Astrocyte of the cerebellum (primary cell): Measurements from ENCODE around the gene MRPS23.

Experiments
- DNase-seq: peaks from one replicate; pipeline ENCODE4 v3.0.0-alpha.2; 2011; ENCODE audit warnings: low read depth
- H3K4me3 ChIP-seq: 2 replicates; pipeline ENCODE4 v1.5.1; 2011; ENCODE audit warnings: mild to moderate bottlenecking, low read depth, low read length, moderate library complexity
- in situ Hi-C: cut with HindIII; loops from 2 replicates; pipeline ENCODE4 v1.10.0; 2017; ENCODE audit warnings: low sequenced_read_pairs
- TF ChIP-seq, protein P1 (sequence below): IDR thresholded peaks from 2 replicates; pipeline ENCODE4 v1.5.1; 2012; ENCODE audit warnings: low read length, low read depth, moderate library complexity, mild to moderate bottlenecking; ENCODE audit errors: missing control alignments

The MRPS23 gene

DNA sequence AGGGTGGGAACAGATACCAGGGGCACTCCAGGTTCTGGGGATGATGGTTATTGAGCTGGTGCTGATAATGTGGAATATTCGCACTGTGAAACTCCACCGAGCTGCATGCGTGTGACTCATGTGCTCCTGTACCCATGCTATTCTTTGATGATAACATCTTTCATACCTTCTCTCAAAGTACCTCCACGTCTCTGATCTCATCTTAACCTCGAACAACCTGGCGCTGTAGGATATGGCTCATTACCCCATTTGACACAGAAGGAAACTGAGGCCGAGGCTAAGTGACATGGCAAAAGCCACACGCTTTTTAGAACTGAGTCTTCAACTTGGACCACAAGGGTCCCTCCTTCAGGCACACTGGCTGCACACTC, 30.2 kb upstream of the MRPS23 start:
- no peak for DNase-seq
- in situ Hi-C loops: no loop called here
- no peak overlapping the region for H3K4me3 ChIP-seq
- TF ChIP-seq, protein P1, sequence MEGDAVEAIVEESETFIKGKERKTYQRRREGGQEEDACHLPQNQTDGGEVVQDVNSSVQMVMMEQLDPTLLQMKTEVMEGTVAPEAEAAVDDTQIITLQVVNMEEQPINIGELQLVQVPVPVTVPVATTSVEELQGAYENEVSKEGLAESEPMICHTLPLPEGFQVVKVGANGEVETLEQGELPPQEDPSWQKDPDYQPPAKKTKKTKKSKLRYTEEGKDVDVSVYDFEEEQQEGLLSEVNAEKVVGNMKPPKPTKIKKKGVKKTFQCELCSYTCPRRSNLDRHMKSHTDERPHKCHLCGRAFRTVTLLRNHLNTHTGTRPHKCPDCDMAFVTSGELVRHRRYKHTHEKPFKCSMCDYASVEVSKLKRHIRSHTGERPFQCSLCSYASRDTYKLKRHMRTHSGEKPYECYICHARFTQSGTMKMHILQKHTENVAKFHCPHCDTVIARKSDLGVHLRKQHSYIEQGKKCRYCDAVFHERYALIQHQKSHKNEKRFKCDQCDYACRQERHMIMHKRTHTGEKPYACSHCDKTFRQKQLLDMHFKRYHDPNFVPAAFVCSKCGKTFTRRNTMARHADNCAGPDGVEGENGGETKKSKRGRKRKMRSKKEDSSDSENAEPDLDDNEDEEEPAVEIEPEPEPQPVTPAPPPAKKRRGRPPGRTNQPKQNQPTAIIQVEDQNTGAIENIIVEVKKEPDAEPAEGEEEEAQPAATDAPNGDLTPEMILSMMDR: no peak

GRCh38 chr17:57879437-57880085, 29.7 kb upstream of the MRPS23 start:
- in situ Hi-C loops: no loop called here
- TF ChIP-seq, protein P1: no peak
- H3K4me3 ChIP-seq: no peak overlapping the region
- no peak for DNase-seq

- TF ChIP-seq, protein P1: no peak
- no peak for DNase-seq
- in situ Hi-C loops: no loop called here
- no peak overlapping the region for H3K4me3 ChIP-seq
Observed at GRCh38 chr17:57877803-57878377, 28.0 kb upstream of the MRPS23 start.

DNA sequence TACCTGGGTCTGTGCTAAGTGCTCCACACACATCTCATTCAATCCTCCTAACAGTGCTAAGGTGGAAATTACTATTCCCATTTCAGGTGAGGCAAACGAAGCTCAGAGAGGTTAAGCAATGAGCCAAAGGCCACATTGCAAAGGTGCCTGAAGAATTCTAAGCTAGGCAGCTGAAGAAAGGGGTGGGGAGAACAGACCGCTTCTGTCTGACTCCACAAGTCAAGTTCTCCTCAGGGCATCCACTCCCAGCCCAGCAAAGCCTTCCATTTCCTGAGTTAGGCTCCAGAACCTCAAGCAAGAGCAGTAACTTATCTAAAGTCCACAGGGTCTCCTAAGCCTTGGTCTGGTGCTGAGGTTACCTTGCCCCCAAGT, 27.0 kb upstream of the MRPS23 start:
- H3K4me3 ChIP-seq: no peak overlapping the region
- in situ Hi-C loops: no loop called here
- TF ChIP-seq, protein P1: no peak
- no peak for DNase-seq

DNA sequence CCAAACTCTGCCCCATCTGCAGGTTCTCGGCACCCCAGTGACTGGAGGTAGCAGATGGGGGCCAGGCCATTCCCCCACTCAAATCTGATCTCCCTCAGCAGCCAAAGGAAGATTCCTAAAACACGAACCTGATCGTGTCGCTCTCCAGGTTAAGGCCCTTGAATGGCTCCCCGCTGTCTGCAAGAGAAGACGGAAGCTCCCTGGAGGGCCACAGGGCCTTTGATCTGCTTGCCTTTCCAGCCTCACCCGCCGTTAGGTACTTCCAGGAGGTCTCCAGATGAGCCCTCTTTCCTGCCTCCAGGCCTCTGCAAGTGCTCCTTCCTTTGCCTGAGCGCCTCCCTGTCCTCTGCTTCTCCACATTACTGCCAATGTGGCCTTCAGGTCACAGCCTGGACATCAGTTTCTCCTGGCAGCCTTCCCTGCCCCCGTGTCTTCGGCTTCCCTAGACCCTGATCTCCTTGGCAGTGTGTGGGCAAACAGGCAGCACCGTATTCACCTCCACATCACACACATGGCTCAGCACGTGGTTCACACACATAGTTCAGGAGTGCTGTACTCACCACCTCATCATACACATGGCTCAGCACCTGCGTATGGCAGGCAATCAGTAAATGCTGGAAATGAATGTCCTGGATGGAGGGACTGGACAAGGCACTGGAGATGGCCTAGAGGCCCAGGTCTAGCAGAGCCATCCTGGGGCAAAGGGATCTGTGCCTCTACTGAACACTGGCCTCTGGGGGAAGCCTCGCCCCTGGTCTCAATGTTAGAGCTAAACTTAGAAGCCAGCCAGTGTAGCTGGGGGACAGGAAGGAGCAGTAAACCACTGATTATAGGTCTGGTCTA, 26.4 kb upstream of the MRPS23 start:
- in situ Hi-C loops: no loop called here
- TF ChIP-seq, protein P1: no peak
- DNase-seq: no peak
- no peak overlapping the region for H3K4me3 ChIP-seq

DNA sequence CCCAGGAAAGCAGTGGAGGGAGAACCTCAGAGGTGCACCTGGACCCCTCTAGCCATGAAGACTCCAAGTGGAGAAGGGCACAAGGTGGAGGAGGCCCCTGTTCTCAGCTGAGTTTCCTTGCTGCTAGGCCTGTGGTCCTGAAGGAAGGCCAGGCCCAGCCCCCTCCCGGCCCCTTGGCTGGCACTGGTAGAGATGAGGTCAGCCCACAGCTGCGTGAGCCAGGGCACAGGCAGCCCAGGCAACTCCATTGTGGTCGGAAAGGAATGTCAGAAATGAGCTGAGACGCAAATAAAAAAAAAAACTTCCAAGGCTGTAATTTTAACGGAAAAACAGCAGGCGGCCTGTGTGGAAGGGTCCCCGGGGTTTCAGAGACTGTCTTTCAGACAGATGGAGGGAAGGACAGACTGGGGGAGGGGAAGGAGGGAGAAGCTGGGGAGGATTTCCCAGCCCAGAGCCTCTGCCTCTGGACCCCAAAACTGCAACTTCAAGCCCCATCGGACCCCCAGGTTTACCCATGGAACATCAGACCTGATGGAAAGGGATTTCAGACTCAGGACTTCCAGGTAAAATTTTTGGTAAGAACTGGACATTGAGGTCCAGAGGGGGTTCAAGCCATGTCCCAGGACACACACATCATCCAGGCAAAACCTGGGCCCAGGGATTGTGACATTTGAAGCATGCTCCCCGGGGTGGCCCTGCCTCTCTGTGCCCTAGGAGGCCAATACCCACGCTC, 25.6 kb upstream of the MRPS23 start:
- no peak overlapping the region for H3K4me3 ChIP-seq
- peak; percentile 96 for DNase-seq
- TF ChIP-seq, protein P1: peak; percentile 54
- in situ Hi-C loops: no loop called here
